C4-2B (cell line): ENCODE measurements around the gene RIMKLB.

Source experiments
- CTCF ChIP-seq: fragments of 450-650 bp; conservative IDR thresholded peaks from 2 replicates; pipeline ENCODE4 v1.5.1; 2017; ENCODE audit warnings: mild to moderate bottlenecking
- ZFX ChIP-seq: fragments of 450-650 bp; IDR thresholded peaks from 2 replicates; pipeline ENCODE4 v1.6.1; 2017

- TF ChIP-seq CTCF (peak; percentile 41), ZFX (no peak)
Measured at GRCh38 chr12:8823565-8824300, 125.9 kb downstream of the RIMKLB start.
